ENCODE results near the gene TCL1A.
"Not testable (repeated sequence)": the region's sequence is repeated elsewhere in the genome, so short reads cannot be mapped to it uniquely, and the experiment has no call there.

TCL1A gene

DNA sequence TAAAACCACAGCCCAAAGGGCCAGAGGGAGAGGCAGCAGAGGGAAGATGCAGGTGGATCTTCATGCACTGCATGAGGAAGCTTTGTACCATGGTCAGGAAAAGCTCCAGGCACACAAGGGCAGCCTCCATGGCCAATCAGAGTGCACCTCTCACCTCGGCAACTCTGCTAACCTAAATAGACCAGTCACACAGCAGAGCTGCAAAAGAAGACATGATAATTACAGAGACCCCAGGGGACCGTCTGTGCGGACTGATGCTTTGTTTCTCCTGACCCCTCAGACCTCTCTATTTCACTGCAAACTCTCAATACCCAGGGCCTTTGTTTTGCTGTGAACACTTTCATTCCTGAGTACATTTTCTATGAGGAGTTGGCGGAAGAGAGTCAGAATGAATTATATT lies 38.4 kb downstream of the TCL1A start:
- Mint-ChIP-seq H3K27me3 (peaks cover 9% of the 10 kb centered on the region), H3K4me1 (no peaks in the 10 kb centered on the region), H3K9me3 (no peaks in the 10 kb centered on the region), H3K36me3 (ENCODE audit: low read depth) (no peaks in the 10 kb centered on the region), H3K27ac (no peak overlapping the region), H3K4me3 (no peak overlapping the region)
- no peak for ATAC-seq
- DNase-seq = no peak

DNA sequence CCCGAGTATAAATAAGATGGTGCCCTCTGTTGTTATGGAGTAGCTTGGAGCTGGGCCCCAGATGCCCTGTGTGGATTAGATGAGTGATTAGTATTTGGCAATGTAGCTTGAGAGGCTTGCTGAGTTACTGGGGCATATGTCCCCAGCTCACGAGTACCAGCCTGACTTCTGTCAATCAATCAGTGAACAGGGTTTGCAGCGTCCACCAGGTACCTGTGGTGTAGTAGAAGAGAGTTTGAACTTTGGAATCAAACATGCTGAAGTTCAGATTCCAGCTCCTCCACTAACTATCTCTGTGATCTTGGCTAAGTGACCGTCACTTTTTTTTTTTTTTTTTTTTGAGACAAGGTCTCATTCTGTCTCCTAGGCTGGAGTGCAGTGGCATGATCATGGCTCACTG lies 39.3 kb downstream of the TCL1A start:
- Mint-ChIP-seq H3K4me3 (no peak overlapping the region), H3K27ac (no peak overlapping the region), H3K9me3 (no peaks in the 10 kb centered on the region), H3K4me1 (no peaks in the 10 kb centered on the region), H3K36me3 (ENCODE audit: low read depth) (no peaks in the 10 kb centered on the region), H3K27me3 (peaks cover 9% of the 10 kb centered on the region)
- DNase-seq = no peak
- no peak for ATAC-seq

- H3K36me3 Mint-ChIP-seq (ENCODE audit: low read depth) = no peaks in the 10 kb centered on the region
- no peak overlapping the region for H3K27ac Mint-ChIP-seq
- no peak for ATAC-seq
- no peak overlapping the region for H3K4me3 Mint-ChIP-seq
- no peaks in the 10 kb centered on the region for H3K9me3 Mint-ChIP-seq
- no peak for DNase-seq
- H3K27me3 Mint-ChIP-seq = peaks cover 1% of the 10 kb centered on the region
- peaks cover 7% of the 10 kb centered on the region for H3K4me1 Mint-ChIP-seq
Measured at GRCh38 chr14:95668235-95668772, 45.6 kb downstream of the TCL1A start.

GRCh38 chr14:95667249-95667693 lies 46.7 kb downstream of the TCL1A start:
- no peak for DNase-seq
- no peak overlapping the region for H3K4me3 Mint-ChIP-seq
- no peaks in the 10 kb centered on the region for H3K9me3 Mint-ChIP-seq
- ATAC-seq = no peak
- H3K4me1 Mint-ChIP-seq = peaks cover 13% of the 10 kb centered on the region
- H3K27me3 Mint-ChIP-seq = peaks cover 5% of the 10 kb centered on the region
- H3K27ac Mint-ChIP-seq = no peak overlapping the region
- no peaks in the 10 kb centered on the region for H3K36me3 Mint-ChIP-seq (ENCODE audit: low read depth)

DNA sequence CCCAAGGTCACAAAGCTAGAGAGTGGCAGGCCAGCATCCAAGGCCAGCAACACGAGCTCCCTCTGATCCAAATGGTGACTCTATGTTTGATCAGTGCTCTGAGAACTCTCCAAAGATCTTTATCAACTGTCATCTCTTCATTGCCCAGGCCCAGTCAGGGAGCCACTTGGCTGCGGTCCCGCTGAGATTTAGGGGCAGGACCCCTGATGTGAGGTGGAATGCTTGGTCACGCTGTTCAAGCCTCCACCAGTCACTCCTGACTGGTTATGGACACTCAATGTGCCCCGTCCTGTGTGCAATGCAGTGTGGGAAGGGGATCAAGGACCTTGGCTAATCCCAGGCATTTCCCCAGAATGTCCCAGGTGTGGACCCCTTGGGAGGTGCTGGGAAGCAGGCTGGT lies 47.5 kb downstream of the TCL1A start:
- no peaks in the 10 kb centered on the region for H3K9me3 Mint-ChIP-seq
- H3K27ac Mint-ChIP-seq = no peak overlapping the region
- no peaks in the 10 kb centered on the region for H3K36me3 Mint-ChIP-seq (ENCODE audit: low read depth)
- H3K27me3 Mint-ChIP-seq = peaks cover 5% of the 10 kb centered on the region
- ATAC-seq (no peak), DNase-seq (no peak)
- H3K4me1 Mint-ChIP-seq = peaks cover 14% of the 10 kb centered on the region
- no peak overlapping the region for H3K4me3 Mint-ChIP-seq

DNA sequence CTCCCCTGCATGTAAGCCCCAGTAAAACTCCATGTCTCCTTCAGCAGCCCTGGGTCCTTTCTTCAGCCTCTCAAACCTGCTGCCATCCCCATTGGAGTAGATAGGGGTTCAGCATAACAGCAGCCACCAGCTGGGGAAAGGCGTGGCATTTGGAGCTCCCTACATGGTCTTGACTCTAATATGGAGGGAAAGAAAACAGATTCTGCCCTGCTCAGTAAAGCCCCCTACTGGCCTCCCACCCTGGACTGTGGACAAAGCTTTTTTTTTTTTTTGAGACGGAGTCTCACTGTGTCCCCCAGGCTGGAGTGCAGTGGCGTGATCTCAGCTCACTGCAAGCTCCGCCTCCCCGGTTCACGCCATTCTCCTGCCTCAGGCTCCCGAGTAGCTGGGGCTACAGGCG lies 48.4 kb downstream of the TCL1A start:
- not testable (repeated sequence) for H3K27ac Mint-ChIP-seq; H3K27me3 Mint-ChIP-seq; H3K4me3 Mint-ChIP-seq; H3K9me3 Mint-ChIP-seq; DNase-seq; ATAC-seq; H3K36me3 Mint-ChIP-seq (ENCODE audit: low read depth)
- peaks cover 14% of the 10 kb centered on the region for H3K4me1 Mint-ChIP-seq

DNA sequence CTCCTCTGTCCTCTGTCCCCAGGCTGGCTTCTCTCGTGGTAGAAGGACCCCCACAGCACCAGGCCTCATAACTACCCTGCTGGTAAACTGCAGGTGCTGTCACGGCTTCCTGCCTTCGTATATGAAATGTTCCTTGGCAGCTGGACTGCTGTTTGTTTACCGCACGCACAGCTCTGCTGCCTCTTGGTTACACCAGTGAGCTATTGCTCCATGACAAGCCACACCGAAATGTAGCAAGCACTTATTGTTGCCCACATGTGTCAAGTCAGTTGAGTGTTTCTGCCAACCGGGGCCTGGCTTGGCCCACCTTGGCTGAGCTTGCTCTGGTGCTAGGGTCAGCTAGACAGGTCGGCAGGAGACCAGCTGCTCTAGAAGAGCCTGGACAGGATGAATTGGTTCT lies 49.4 kb downstream of the TCL1A start:
- Mint-ChIP-seq H3K9me3 (no peaks in the 10 kb centered on the region), H3K4me3 (no peak overlapping the region), H3K27ac (no peak overlapping the region), H3K27me3 (peaks cover 4% of the 10 kb centered on the region), H3K36me3 (ENCODE audit: low read depth) (no peaks in the 10 kb centered on the region), H3K4me1 (peaks cover 14% of the 10 kb centered on the region)
- ATAC-seq = no peak
- DNase-seq = no peak

DNA sequence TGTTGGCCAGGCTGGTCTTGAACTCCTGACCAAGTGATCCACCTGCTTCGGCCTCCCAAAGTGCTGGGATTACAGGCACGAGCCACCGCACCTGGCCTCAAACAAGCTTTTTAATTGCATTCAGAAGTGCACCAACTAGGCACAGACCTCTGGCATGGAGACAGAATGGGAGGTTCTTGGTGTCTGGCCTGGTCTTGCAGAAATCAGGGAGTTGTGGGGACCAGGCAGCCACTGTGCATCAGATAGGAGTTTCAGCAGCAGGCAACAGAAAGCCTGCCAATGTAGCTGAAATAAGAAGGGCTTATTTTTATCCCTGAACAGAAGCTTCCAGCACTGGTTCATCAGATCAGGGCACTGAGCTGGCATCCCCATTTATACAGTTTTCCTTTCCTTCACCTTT lies 49.9 kb downstream of the TCL1A start:
- DNase-seq = no peak
- no peak overlapping the region for H3K27ac Mint-ChIP-seq
- ATAC-seq = no peak
- H3K4me3 Mint-ChIP-seq = no peak overlapping the region
- no peaks in the 10 kb centered on the region for H3K9me3 Mint-ChIP-seq
- H3K36me3 Mint-ChIP-seq (ENCODE audit: low read depth) = no peaks in the 10 kb centered on the region
- peaks cover 4% of the 10 kb centered on the region for H3K27me3 Mint-ChIP-seq
- H3K4me1 Mint-ChIP-seq = peaks cover 14% of the 10 kb centered on the region

GRCh38 chr14:95663226-95663797 lies 50.6 kb downstream of the TCL1A start:
- Mint-ChIP-seq H3K27me3 (peaks cover 7% of the 10 kb centered on the region), H3K4me1 (peaks cover 17% of the 10 kb centered on the region), H3K4me3 (no peak overlapping the region), H3K9me3 (no peaks in the 10 kb centered on the region), H3K27ac (peak overlapping the region; percentile 21), H3K36me3 (ENCODE audit: low read depth) (no peaks in the 10 kb centered on the region)
- DNase-seq (no peak), ATAC-seq (no peak)

DNA sequence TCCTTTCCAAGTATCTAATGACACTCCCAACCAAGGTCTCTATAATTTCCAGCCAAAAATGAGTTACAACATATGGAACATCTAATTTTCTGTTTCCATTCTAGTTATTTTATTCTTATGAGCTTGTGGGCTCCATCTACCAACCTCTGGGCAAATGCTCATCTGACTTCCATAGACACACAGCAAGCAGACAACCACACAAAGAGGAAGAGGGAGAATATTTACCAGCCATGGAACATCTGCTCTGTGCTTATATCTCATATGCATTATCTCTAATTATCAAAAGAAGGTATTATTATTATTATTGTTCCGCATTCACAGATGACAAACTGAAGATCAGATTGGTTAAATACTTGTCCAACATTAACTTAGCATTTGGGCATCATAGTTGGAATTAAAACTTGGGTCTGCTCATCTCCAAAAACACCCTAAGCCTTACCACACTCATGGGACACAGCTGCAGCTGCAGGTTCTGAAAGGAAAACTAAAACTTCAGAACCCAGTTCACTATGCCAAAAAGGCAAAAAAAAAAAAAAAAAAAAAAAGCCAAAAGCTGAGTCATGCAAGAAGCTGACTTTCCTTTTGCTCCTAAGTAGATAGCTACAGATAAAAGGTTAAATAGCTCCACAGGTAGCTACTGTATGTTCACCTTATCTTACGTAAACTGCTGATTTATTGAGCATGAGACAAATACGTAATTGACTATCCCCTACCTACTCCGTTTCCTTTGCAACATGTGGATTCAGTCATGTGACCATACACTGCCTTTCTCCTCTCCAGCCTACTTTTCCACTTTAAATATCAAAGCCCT lies 51.3 kb downstream of the TCL1A start:
- no peaks in the 10 kb centered on the region for H3K36me3 Mint-ChIP-seq (ENCODE audit: low read depth)
- no peaks in the 10 kb centered on the region for H3K9me3 Mint-ChIP-seq
- H3K4me1 Mint-ChIP-seq = peaks cover 16% of the 10 kb centered on the region
- DNase-seq = no peak
- no peak overlapping the region for H3K4me3 Mint-ChIP-seq
- peaks cover 7% of the 10 kb centered on the region for H3K27me3 Mint-ChIP-seq
- H3K27ac Mint-ChIP-seq = peak overlapping the region; percentile 21
- no peak for ATAC-seq

- ATAC-seq = no peak
- DNase-seq = no peak
- Mint-ChIP-seq H3K27ac (no peak overlapping the region), H3K9me3 (no peaks in the 10 kb centered on the region), H3K4me1 (peaks cover 15% of the 10 kb centered on the region), H3K36me3 (ENCODE audit: low read depth) (no peaks in the 10 kb centered on the region), H3K4me3 (no peak overlapping the region), H3K27me3 (peaks cover 7% of the 10 kb centered on the region)
Measured at GRCh38 chr14:95660651-95661515, 53.0 kb downstream of the TCL1A start.

DNA sequence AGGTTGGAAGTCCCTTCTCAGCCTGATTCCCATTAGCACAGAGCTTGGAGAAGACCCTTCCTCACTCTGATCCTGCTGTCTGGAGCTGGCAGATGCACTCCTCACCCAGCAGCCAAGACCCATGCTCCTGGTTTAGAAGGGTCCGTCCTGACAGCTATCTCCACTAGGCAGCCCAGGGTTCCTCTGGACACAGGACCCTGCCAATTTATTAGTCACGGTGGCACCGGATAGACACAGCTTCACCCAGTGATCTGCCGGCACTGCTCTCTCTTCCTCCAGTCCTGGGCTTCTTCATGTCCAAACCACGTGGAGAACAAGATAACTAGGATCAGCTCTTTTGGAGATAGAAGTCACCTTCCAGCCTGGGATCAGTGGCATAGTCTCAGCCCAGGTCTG lies 53.9 kb downstream of the TCL1A start:
- H3K4me1 Mint-ChIP-seq = peaks cover 15% of the 10 kb centered on the region
- H3K36me3 Mint-ChIP-seq (ENCODE audit: low read depth) = no peaks in the 10 kb centered on the region
- no peak overlapping the region for H3K27ac Mint-ChIP-seq
- no peak overlapping the region for H3K4me3 Mint-ChIP-seq
- no peak for ATAC-seq
- H3K9me3 Mint-ChIP-seq = no peaks in the 10 kb centered on the region
- no peak for DNase-seq
- peaks cover 7% of the 10 kb centered on the region for H3K27me3 Mint-ChIP-seq

Measured in activated naive CD8-positive, alpha-beta T cell treated with anti-CD3 and anti-CD28 coated beads, Interleukin-2, amount 50 U/mL, for 24 hours (primary cell).